GM19468 (cell line): ENCODE measurements around the gene DAND5.

Experiments
- ATAC-seq: cut with Tn5 transposase; IDR thresholded peaks from one replicate; pipeline ENCODE4 v1.9.1; 2021; ENCODE audit warnings: mild to moderate bottlenecking, moderate library complexity, moderate number of reproducible peaks; ENCODE audit not compliant: unreplicated experiment; ENCODE audit errors: extremely low read depth

DAND5 gene

DNA sequence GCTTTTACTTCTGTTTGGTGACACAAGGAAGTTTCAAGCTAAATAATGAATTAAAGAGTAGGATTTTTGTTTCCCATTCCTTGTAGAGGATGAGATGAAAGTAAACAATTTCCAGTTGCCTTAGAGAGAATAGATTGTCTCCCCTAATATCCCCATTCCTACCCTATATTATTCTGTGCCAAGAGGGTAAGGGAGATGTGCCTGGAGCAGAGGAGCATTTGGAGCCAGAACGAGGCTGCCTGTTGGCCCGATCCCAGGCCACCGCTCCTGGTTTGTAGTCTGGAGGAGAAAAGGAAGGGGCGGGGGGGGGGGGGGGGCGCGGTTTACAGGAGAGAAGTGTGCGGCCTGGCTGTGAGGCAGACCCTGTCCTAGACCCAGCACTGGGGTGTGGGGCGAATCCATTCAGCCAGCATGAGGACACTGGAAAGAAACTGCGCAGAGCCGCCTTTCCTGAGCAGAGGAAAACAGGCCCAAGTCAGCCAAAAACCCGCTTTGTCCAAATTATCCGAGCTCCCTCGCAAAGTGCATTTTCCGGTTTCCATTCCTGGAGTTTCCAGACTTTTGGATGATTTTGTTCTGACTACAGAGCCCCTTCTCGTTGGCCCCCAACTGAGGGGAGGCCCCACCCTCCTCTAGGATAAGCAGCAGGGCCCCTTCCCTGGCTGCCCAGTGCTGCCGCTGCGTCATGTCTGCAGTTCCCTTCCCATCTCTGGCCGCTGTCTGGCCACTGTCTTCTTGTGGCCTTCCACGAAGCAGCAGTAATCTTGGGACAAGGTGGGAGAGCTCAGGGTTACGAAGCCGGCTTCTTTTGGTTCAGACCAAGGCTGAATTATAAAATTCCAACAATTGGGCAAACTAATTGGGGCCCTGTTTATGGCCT, 48.9 kb downstream of the DAND5 start:
- no peak for ATAC-seq

DNA sequence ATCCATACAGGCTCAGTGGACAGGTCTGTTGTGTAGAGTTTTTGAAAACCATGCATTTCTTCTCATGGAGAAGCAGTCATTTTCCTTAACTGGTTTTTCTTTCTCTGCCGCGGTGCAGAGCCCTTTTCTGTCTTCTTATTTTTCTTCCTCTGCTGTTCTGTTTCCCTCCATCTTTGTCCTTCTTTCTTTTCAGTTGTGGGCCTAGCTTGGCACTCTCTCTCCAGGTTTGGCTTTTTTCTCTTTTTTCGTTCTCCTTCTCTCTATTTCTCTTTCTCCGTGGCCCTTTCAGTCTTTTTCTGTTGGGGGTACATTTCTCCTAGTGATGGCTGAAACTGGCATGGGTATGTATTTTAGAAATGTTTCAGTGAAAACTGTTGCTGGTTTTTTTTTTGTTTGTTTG, 50.0 kb downstream of the DAND5 start:
- ATAC-seq: no peak

DNA sequence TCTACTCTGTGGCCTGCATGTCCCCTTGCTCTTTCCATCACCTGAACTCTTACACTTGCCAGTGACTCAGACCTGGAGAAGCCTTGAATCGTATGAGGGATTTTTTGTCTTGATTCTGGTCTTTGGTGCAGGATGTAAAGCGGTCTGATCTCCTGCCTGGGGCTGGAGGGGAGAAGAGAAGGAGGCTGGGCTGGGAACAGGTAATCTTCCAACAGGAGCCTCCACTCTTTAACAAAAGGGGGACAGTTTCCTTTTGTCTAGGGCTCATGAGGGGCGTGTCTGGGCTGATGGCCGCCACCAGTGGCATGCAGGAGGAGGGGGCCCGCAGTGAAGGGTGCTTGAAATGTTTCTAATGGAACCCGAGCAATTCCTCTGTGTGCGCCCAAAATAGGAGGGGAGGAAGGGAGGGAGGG, 50.6 kb downstream of the DAND5 start:
- ATAC-seq: no peak

DNA sequence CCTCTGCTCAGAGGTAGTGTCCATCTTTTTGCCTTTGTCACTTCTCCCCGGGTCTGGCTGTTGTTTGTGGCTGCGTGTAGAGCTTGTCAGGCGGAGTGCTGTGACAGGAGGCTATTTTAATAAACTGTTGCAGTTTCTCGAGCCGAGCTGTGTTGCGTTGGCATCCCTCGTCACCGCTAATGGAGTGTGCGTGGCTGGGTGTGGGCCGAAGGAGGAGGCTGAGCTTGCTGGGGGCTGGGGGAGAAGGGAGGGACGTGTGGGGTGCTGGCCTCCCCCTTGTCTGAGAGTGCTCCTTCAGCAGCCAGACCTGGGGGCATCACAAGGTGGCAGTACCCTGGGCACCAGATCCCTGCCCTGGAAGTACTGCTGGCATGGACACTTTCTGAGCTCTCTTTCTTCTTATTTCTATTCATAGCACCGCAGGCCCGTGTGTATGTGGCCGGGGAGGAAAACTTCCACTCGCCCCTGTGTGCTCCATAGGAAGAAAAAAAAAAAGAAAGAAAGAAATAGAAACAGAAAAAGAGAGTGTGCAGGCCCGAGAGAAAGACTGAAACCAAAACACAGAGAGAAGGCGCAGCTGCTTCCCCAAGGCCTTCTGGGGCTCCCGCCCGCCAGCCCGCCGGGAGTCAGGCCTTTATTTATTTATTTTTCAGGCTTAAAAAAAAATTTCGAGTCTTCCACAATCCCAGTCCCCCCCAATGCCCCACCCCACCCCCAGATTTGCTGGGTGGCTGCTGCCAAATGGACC, 52.9 kb downstream of the DAND5 start:
- ATAC-seq: no peak

GRCh38 chr19:13022859-13023636, 53.7 kb downstream of the DAND5 start:
- ATAC-seq: no peak

- no peak for ATAC-seq
Observed at GRCh38 chr19:13023656-13024055, 54.3 kb downstream of the DAND5 start.
